Colonic mucosa (tissue), 4 donors: Measurements from ENCODE around the gene KRTAP4-16. TPM values are rescaled to one million over a fixed set of nuclear protein-coding genes. Genes with fewer than 3 reads are reported as not detected.
"Not testable (repeated sequence)": the region's sequence is repeated elsewhere in the genome, so short reads cannot be mapped to it uniquely, and the experiment has no call there.

ENCODE experiments used
- DNase-seq: peaks from one replicate; pipeline ENCODE4 v3.0.0-alpha.2; 2020
- H3K27ac ChIP-seq: fragments of 200-600 bp; one replicate; pipeline ENCODE4 v1.8.0; 2021
- H3K27me3 ChIP-seq: fragments of 200-600 bp; one replicate; pipeline ENCODE4 v1.8.0; 2021
- H3K36me3 ChIP-seq: fragments of 200-600 bp; one replicate; pipeline ENCODE4 v1.8.0; 2021
- H3K4me1 ChIP-seq: fragments of 200-600 bp; one replicate; pipeline ENCODE4 v1.8.0; 2021; ENCODE audit warnings: mild to moderate bottlenecking
- H3K4me3 ChIP-seq: fragments of 200-600 bp; one replicate; pipeline ENCODE4 v1.8.0; 2021
- H3K9ac ChIP-seq, 2 donors: one replicate each; pipeline ENCODE4 v1.7.0; 2013; ENCODE audit warnings: control low read depth in 2 of 2, low read depth in 2 of 2, low read length in 2 of 2
- H3K9me3 ChIP-seq: fragments of 200-600 bp; one replicate; pipeline ENCODE4 v1.8.0; 2021
- CTCF ChIP-seq: fragments of 200-600 bp; IDR thresholded peaks from one replicate; pipeline ENCODE4 v1.8.0; 2022; ENCODE audit warnings: antibody characterized with exemption, mild to moderate bottlenecking
- intact Hi-C: fragments of 100-400 bp; cut with DNase I; formaldehyde crosslinking; loops from one replicate; pipeline ENCODE4 v1.14.1; 2022
- total RNA-seq, 2 donors: library from RNA; stranded (reverse); fragmentation: NEBNext Ultra II Directional in 1 of 2; extraction: Animal tissue kit (Norgen Biotek cat#: 25700) in 1 of 2; gene quantifications; one replicate each; pipeline ENCODE4 v1.2.1, GENCODE V29; 2021
- donor health status: healthy.
- donor health status: DM: no; HTN: no; CAD: no.
- donor health status: DM: no; HTN: no; CAD: no.

KRTAP4-16 gene
- total RNA-seq, 2 donors from 2014 or later, result not detected

GRCh38 chr17:41057547-41057946 is 44.5 kb downstream of the KRTAP4-16 start:
- H3K4me1 ChIP-seq, result no peaks in the 10 kb centered on the region
- intact Hi-C loops, result no loop called here
- DNase-seq, result no peak
- no peaks in the 10 kb centered on the region for H3K36me3 ChIP-seq
- no peaks in the 10 kb centered on the region for H3K27me3 ChIP-seq
- H3K9me3 ChIP-seq, result no peaks in the 10 kb centered on the region
- TF ChIP-seq CTCF, result no peak
- no peak overlapping the region for H3K4me3 ChIP-seq
- H3K27ac ChIP-seq, result no peak overlapping the region
- no peak overlapping the region for H3K9ac ChIP-seq

GRCh38 chr17:41055130-41055529 is 46.9 kb downstream of the KRTAP4-16 start, which contains the start of gene KRTAP2-2:
Gene KRTAP2-2, minus strand, starts transcription at chr17:41055230. Its CDS starts 19 bp downstream, at chr17:41055211.
- H3K9me3 ChIP-seq, H3K36me3 ChIP-seq, H3K9ac ChIP-seq, H3K27ac ChIP-seq, H3K4me3 ChIP-seq, H3K4me1 ChIP-seq, H3K27me3 ChIP-seq, intact Hi-C loops, DNase-seq: not testable (repeated sequence)

- DNase-seq, intact Hi-C loops, H3K27me3 ChIP-seq, H3K9ac ChIP-seq, H3K36me3 ChIP-seq, H3K4me1 ChIP-seq, H3K27ac ChIP-seq, H3K9me3 ChIP-seq, H3K4me3 ChIP-seq: not testable (repeated sequence)
These were observed 47.5 kb downstream of the KRTAP4-16 start for GRCh38 chr17:41054556-41054955.

- Histone ChIP-seq H3K4me1 (no peaks in the 10 kb centered on the region), H3K27ac (no peak overlapping the region), H3K4me3 (no peak overlapping the region), H3K36me3 (no peaks in the 10 kb centered on the region), H3K9me3 (no peaks in the 10 kb centered on the region), H3K27me3 (no peaks in the 10 kb centered on the region), H3K9ac (no peak overlapping the region)
- no peak for DNase-seq
- no peak for TF ChIP-seq CTCF
- intact Hi-C loops, result no loop called here
These were observed 48.0 kb downstream of the KRTAP4-16 start for GRCh38 chr17:41054025-41054424.

- no peaks in the 10 kb centered on the region for H3K4me1 ChIP-seq
- no peak for DNase-seq
- H3K36me3 ChIP-seq, result no peaks in the 10 kb centered on the region
- H3K4me3 ChIP-seq, result no peak overlapping the region
- H3K9ac ChIP-seq, result no peak overlapping the region
- no peak overlapping the region for H3K27ac ChIP-seq
- intact Hi-C loops, result no loop called here
- no peaks in the 10 kb centered on the region for H3K9me3 ChIP-seq
- no peaks in the 10 kb centered on the region for H3K27me3 ChIP-seq
- no peak for TF ChIP-seq CTCF
These were observed 49.4 kb downstream of the KRTAP4-16 start for GRCh38 chr17:41052566-41052965.

Other genes with a start within 250 kb of the KRTAP4-16 start
- gene KRT12, start 235.0 kb downstream of the KRTAP4-16 start, total RNA-seq, result 1 to 10 TPM; 2.2 to 4.4 TPM
- 1,000 to 10,000 TPM; 1,610 to 1,735 TPM for gene KRT20, start 217.0 kb downstream of the KRTAP4-16 start, total RNA-seq
- gene KRT23, start 164.6 kb downstream of the KRTAP4-16 start, total RNA-seq, result 1 to 10 TPM in 1 of 2 donors, under 1 TPM in 1; 0.27 to 1.2 TPM
- not detected for gene KRT39, start 135.3 kb downstream of the KRTAP4-16 start, total RNA-seq
- gene KRT40, start 117.9 kb downstream of the KRTAP4-16 start, total RNA-seq, result under 1 TPM in 1 of 2 donors, not detected in 1; 0.32 TPM
- gene KRTAP3-3, start 108.0 kb downstream of the KRTAP4-16 start, total RNA-seq, result not detected
- gene KRTAP3-2, start 102.3 kb downstream of the KRTAP4-16 start, total RNA-seq, result not detected
- not detected for gene KRTAP3-1, start 93.1 kb downstream of the KRTAP4-16 start, total RNA-seq
- gene KRTAP1-5, start 75.0 kb downstream of the KRTAP4-16 start, total RNA-seq, result not detected
- not detected for gene KRTAP1-4, start 72.0 kb downstream of the KRTAP4-16 start, total RNA-seq
- gene KRTAP1-3, start 67.3 kb downstream of the KRTAP4-16 start, total RNA-seq, result not detected
- gene KRTAP1-1, start 60.8 kb downstream of the KRTAP4-16 start, total RNA-seq, result not detected
- not detected for gene KRTAP2-1, start 54.9 kb downstream of the KRTAP4-16 start, total RNA-seq
- not detected for gene KRTAP2-2, start 47.0 kb downstream of the KRTAP4-16 start, total RNA-seq
- not detected for gene KRTAP2-3, start 42.1 kb downstream of the KRTAP4-16 start, total RNA-seq
- gene KRTAP2-4, start 36.3 kb downstream of the KRTAP4-16 start, total RNA-seq, result not detected
- gene KRTAP4-7, start 18.1 kb downstream of the KRTAP4-16 start, total RNA-seq, result not detected
- not detected for gene KRTAP4-8, start 4.1 kb downstream of the KRTAP4-16 start, total RNA-seq
- gene KRTAP4-9, start 3.2 kb upstream of the KRTAP4-16 start, total RNA-seq, result not detected
- gene KRTAP4-11, start 16.2 kb upstream of the KRTAP4-16 start, total RNA-seq, result not detected
- gene KRTAP4-12, start 22.0 kb upstream of the KRTAP4-16 start, total RNA-seq, result not detected
- gene KRTAP4-6, start 38.3 kb upstream of the KRTAP4-16 start, total RNA-seq, result not detected
- gene KRTAP4-5, start 47.6 kb upstream of the KRTAP4-16 start, total RNA-seq, result not detected
- not detected for gene KRTAP4-4, start 58.5 kb upstream of the KRTAP4-16 start, total RNA-seq
- not detected for gene KRTAP4-3, start 66.0 kb upstream of the KRTAP4-16 start, total RNA-seq
- not detected for gene KRTAP4-2, start 76.0 kb upstream of the KRTAP4-16 start, total RNA-seq
- under 1 TPM in 1 of 2 donors, not detected in 1; 0.53 TPM for gene KRTAP4-1, start 82.7 kb upstream of the KRTAP4-16 start, total RNA-seq
- not detected for gene KRTAP9-1, start 87.7 kb upstream of the KRTAP4-16 start, total RNA-seq
- gene KRTAP9-2, start 124.4 kb upstream of the KRTAP4-16 start, total RNA-seq, result not detected
- not detected for gene KRTAP9-3, start 130.2 kb upstream of the KRTAP4-16 start, total RNA-seq
- not detected for gene KRTAP9-8, start 135.8 kb upstream of the KRTAP4-16 start, total RNA-seq
- not detected for gene KRTAP9-4, start 147.5 kb upstream of the KRTAP4-16 start, total RNA-seq
- gene KRTAP9-9, start 153.2 kb upstream of the KRTAP4-16 start, total RNA-seq, result not detected
- gene KRTAP9-6, start 163.2 kb upstream of the KRTAP4-16 start, total RNA-seq, result not detected
- not detected for gene KRTAP9-7, start 173.5 kb upstream of the KRTAP4-16 start, total RNA-seq
- gene KRTAP29-1, start 200.6 kb upstream of the KRTAP4-16 start, total RNA-seq, result not detected
- not detected for gene KRTAP16-1, start 207.1 kb upstream of the KRTAP4-16 start, total RNA-seq
- gene KRTAP17-1, start 213.5 kb upstream of the KRTAP4-16 start, total RNA-seq, result not detected
- gene KRT33A, start 248.6 kb upstream of the KRTAP4-16 start, total RNA-seq, result not detected